Measurements from ENCODE around the gene DLGAP1. TPM values are rescaled to one million over a fixed set of nuclear protein-coding genes. Genes with fewer than 3 reads are reported as not detected.

DLGAP1 gene
- total RNA-seq, 2 experiments from 2014 or later = 0.31 to 0.36 TPM

DNA sequence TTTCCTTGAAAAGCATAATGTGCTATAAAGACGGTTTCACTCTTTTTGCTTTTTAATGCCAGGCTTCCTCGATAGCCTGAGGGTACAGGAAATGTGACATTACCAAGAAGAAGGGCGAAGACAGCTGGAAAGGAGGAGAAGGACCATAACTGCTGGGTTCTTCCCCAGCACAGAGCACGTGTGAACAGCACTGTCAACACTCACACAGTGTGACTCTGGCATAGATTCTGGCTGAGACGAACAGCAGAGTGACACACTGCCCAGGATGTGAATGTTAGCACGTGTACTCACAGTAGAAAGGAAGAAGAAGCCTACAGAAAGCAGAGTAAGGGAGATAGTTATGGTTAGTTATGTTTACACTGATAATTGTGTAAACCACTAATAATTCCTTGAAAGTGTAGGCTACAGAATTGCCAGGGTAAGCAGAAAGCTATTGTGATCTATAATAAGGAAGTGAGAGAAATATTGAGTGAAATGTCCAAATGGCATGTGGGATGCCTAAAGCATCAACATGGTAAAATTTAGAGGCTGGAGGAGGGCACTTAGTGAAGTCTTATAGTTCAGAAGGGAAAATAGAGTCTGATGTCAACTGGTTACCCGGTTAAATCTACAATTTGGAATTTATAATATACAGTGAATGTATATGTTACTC lies 198.2 kb downstream of the DLGAP1 start:
- DNase-seq = no peak
- H3K36me3 Mint-ChIP-seq (ENCODE audit: low read depth) = no peaks in the 10 kb centered on the region
- ATAC-seq (ENCODE audit: poor library complexity) = no peak
- no peaks in the 10 kb centered on the region for H3K9me3 Mint-ChIP-seq
- Histone ChIP-seq H3K4me1 (ENCODE audit: insufficient read depth, low read length) (no peaks in the 10 kb centered on the region), H3K9me3 (ENCODE audit: control insufficient read depth in 1 of 2, insufficient read depth in 1 of 2, low read length in 2 of 2) (no peaks in the 10 kb centered on the region), H3K27me3 (ENCODE audit: control insufficient read depth in 1 of 2, insufficient read depth in 2 of 2, low read length in 2 of 2) (no peaks in the 10 kb centered on the region), H3K36me3 (ENCODE audit: insufficient read depth, low read length) (no peaks in the 10 kb centered on the region), H3K27ac (ENCODE audit: low read depth in 1 of 2, low read length in 2 of 2) (no peak overlapping the region), H3K4me3 (ENCODE audit: low read length) (no peak overlapping the region)
- TF ChIP-seq, protein P1, sequence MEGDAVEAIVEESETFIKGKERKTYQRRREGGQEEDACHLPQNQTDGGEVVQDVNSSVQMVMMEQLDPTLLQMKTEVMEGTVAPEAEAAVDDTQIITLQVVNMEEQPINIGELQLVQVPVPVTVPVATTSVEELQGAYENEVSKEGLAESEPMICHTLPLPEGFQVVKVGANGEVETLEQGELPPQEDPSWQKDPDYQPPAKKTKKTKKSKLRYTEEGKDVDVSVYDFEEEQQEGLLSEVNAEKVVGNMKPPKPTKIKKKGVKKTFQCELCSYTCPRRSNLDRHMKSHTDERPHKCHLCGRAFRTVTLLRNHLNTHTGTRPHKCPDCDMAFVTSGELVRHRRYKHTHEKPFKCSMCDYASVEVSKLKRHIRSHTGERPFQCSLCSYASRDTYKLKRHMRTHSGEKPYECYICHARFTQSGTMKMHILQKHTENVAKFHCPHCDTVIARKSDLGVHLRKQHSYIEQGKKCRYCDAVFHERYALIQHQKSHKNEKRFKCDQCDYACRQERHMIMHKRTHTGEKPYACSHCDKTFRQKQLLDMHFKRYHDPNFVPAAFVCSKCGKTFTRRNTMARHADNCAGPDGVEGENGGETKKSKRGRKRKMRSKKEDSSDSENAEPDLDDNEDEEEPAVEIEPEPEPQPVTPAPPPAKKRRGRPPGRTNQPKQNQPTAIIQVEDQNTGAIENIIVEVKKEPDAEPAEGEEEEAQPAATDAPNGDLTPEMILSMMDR (IDR thresholded peaks at IDR 0.05) = no peak
- no peaks in the 10 kb centered on the region for H3K4me1 Mint-ChIP-seq (ENCODE audit: low read depth)
- ChIA-PET CTCF (no interaction called here), POLR2A (no interaction called here)
- no peak overlapping the region for H3K4me3 Mint-ChIP-seq
- H3K27me3 Mint-ChIP-seq = no peaks in the 10 kb centered on the region
- H3K27ac Mint-ChIP-seq = no peak overlapping the region
- intact Hi-C loops (cut with DNase I, micrococcal nuclease) = no loop called here

DNA sequence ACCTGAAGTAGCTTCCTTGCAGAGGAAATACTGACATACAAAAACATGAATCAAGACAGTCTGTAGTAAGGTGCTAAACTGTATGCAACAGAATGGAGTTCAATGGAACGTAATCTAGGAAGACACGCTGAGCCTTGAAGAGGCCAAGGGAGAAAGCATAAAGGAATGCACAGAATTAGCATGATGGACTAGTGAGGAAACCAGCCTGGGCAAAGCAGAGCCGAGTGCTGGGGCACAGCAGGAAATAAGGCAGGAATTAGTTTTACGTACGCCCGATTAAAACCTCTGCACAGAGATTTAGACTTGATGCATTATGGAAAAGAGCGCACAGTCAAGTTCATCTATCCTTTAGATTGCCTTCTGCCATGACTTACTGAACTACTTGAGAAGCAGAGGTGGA lies 200.3 kb downstream of the DLGAP1 start:
- no peaks in the 10 kb centered on the region for H3K4me1 ChIP-seq (ENCODE audit: insufficient read depth, low read length)
- DNase-seq = no peak
- no peak overlapping the region for H3K4me3 ChIP-seq (ENCODE audit: low read length)
- Mint-ChIP-seq H3K4me3 (no peak overlapping the region), H3K9me3 (no peaks in the 10 kb centered on the region), H3K36me3 (ENCODE audit: low read depth) (no peaks in the 10 kb centered on the region), H3K27me3 (no peaks in the 10 kb centered on the region), H3K27ac (no peak overlapping the region), H3K4me1 (ENCODE audit: low read depth) (no peaks in the 10 kb centered on the region)
- intact Hi-C loops (cut with DNase I, micrococcal nuclease) = no loop called here
- H3K36me3 ChIP-seq (ENCODE audit: insufficient read depth, low read length) = no peaks in the 10 kb centered on the region
- no peak for ATAC-seq (ENCODE audit: poor library complexity)
- TF ChIP-seq, protein P1 (IDR thresholded peaks at IDR 0.05) = no peak
- ChIA-PET POLR2A (no interaction called here), CTCF (no interaction called here)
- no peak overlapping the region for H3K27ac ChIP-seq (ENCODE audit: low read depth in 1 of 2, low read length in 2 of 2)
- H3K27me3 ChIP-seq (ENCODE audit: control insufficient read depth in 1 of 2, insufficient read depth in 2 of 2, low read length in 2 of 2) = no peaks in the 10 kb centered on the region
- H3K9me3 ChIP-seq (ENCODE audit: control insufficient read depth in 1 of 2, insufficient read depth in 1 of 2, low read length in 2 of 2) = no peaks in the 10 kb centered on the region

DNA sequence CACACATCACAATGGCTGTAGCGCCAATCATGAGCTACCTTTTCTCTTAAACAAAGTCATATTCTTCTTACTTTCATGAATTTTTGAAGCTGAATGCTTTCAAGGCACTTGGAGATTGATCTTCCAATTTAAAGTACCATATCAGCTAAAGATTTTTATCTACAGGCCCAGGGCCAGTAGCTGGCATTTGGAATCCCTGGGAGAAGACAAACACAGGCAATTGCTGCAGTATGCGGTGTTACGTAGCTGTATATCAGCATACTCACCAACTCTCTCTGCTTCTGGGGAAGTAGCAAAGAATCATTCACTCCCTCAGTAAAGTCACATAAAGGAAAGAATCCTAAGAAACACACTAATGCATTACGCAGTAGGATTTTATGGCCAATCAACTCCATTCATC lies 202.3 kb downstream of the DLGAP1 start:
- Mint-ChIP-seq H3K36me3 (ENCODE audit: low read depth) (no peaks in the 10 kb centered on the region), H3K27me3 (no peaks in the 10 kb centered on the region), H3K4me1 (ENCODE audit: low read depth) (no peaks in the 10 kb centered on the region), H3K4me3 (no peak overlapping the region), H3K9me3 (no peaks in the 10 kb centered on the region), H3K27ac (no peak overlapping the region)
- TF ChIP-seq, protein P1 (IDR thresholded peaks at IDR 0.05) = no peak
- CTCF ChIA-PET = no interaction called here
- DNase-seq (no peak), ATAC-seq (ENCODE audit: poor library complexity) (no peak)
- POLR2A ChIA-PET = no interaction called here
- Histone ChIP-seq H3K36me3 (ENCODE audit: insufficient read depth, low read length) (no peaks in the 10 kb centered on the region), H3K9me3 (ENCODE audit: control insufficient read depth in 1 of 2, insufficient read depth in 1 of 2, low read length in 2 of 2) (peaks cover 0 to 4% of the 10 kb centered on the region in 2 experiments), H3K27me3 (ENCODE audit: control insufficient read depth in 1 of 2, insufficient read depth in 2 of 2, low read length in 2 of 2) (no peaks in the 10 kb centered on the region), H3K4me1 (ENCODE audit: insufficient read depth, low read length) (no peaks in the 10 kb centered on the region), H3K27ac (ENCODE audit: low read depth in 1 of 2, low read length in 2 of 2) (no peak overlapping the region), H3K4me3 (ENCODE audit: low read length) (no peak overlapping the region)
- intact Hi-C loops (cut with DNase I, micrococcal nuclease) = no loop called here

All from CD4-positive, alpha-beta T cell (primary cell).